Thyroid gland (tissue), 4 donors: Measurements from ENCODE around the gene DNM1L.

Experiments
- CTCF ChIP-seq, 6 experiments: fragments of 200-600 bp in 3 of 6; fragments of 450-650 bp in 3 of 6; sonication (generic) in 3 of 6; IDR thresholded peaks; one replicate each; pipeline ENCODE4 v1.5.1; 2016 to 2019; ENCODE audit warnings: antibody characterized with exemption in 6 of 6, mild to moderate bottlenecking in 2 of 6, inconsistent platforms in 1 of 6, moderate library complexity in 1 of 6
- POLR2A ChIP-seq, 2 donors: fragments of 450-650 bp; IDR thresholded peaks; one replicate each; pipeline ENCODE4 v1.6.1; 2017; ENCODE audit warnings: antibody characterized with exemption in 2 of 2, mild to moderate bottlenecking in 2 of 2, moderate library complexity in 1 of 2

- TF ChIP-seq CTCF (IDR thresholded peaks at IDR 0.05): no peak
- TF ChIP-seq POLR2A (IDR thresholded peaks at IDR 0.05): no peak
Measured at GRCh38 chr12:32681272-32681671, 2.2 kb downstream of the DNM1L start.
